HEK293T (cell line): ENCODE data around the gene METTL16.

Experiments used
- BHLHE40 ChIP-seq: fragments of 450-650 bp; IDR thresholded peaks from 2 replicates; pipeline ENCODE4 v1.6.1; 2016; ENCODE audit warnings: mild to moderate bottlenecking, moderate library complexity, borderline replicate concordance
- CTBP1 ChIP-seq: fragments of 450-650 bp; IDR thresholded peaks from 2 replicates; pipeline ENCODE4 v1.6.1; 2016; ENCODE audit warnings: borderline replicate concordance
- FOXA1 ChIP-seq: fragments of 450-650 bp; IDR thresholded peaks from 2 replicates; pipeline ENCODE4 v1.6.1; 2016; ENCODE audit warnings: mild to moderate bottlenecking
- FOXK2 ChIP-seq: fragments of 450-650 bp; IDR thresholded peaks from 2 replicates; pipeline ENCODE4 v1.6.1; 2016; ENCODE audit warnings: mild to moderate bottlenecking
- L3MBTL2 ChIP-seq: fragments of 450-650 bp; conservative IDR thresholded peaks from 2 replicates; pipeline ENCODE4 v1.6.1; 2016; ENCODE audit warnings: mild to moderate bottlenecking
- LEF1 ChIP-seq: fragments of 450-650 bp; IDR thresholded peaks from 2 replicates; pipeline ENCODE4 v1.6.1; 2017; ENCODE audit warnings: mild to moderate bottlenecking, borderline replicate concordance
- NFRKB ChIP-seq: fragments of 450-650 bp; IDR thresholded peaks from 2 replicates; pipeline ENCODE4 v1.6.1; 2016; ENCODE audit warnings: mild to moderate bottlenecking, moderate library complexity
- PKNOX1 ChIP-seq: fragments of 450-650 bp; IDR thresholded peaks from 2 replicates; pipeline ENCODE4 v1.6.1; 2016
- SP1 ChIP-seq: fragments of 450-650 bp; IDR thresholded peaks from 2 replicates; pipeline ENCODE4 v1.6.1; 2017
- SUZ12 ChIP-seq: fragments of 450-650 bp; IDR thresholded peaks from 2 replicates; pipeline ENCODE4 v1.6.1; 2016; ENCODE audit warnings: mild to moderate bottlenecking
- TARDBP ChIP-seq: fragments of 450-650 bp; IDR thresholded peaks from 2 replicates; pipeline ENCODE4 v1.6.1; 2016
- ZNF384 ChIP-seq: fragments of 450-650 bp; IDR thresholded peaks from 2 replicates; pipeline ENCODE4 v1.6.1; 2016

- TF ChIP-seq BHLHE40 (no peak), FOXA1 (no peak), SP1 (no peak), SUZ12 (no peak), CTBP1 (no peak), NFRKB (no peak), L3MBTL2 (no peak), ZNF384 (no peak), PKNOX1 (no peak), FOXK2 (no peak), TARDBP (no peak), LEF1 (no peak)
Measured at GRCh38 chr17:2542456-2542855, 30.8 kb upstream of the METTL16 start.
